Small intestine (tissue), 7 donors: ENCODE measurements around the gene HIRA. TPM values are rescaled to one million over a fixed set of nuclear protein-coding genes. Genes with fewer than 3 reads are reported as not detected.
A peak's percentile ranks its signal among the peaks of the same experiment; 100 is the strongest.
"Not testable (repeated sequence)": the region's sequence is repeated elsewhere in the genome, so short reads cannot be mapped to it uniquely, and the experiment has no call there.

Experiments used
- DNase-seq, 2 donors: peaks; one replicate each; pipeline versions ENCODE4 v3.0.0 to v3.0.0-alpha.2; 2013
- FAIRE-seq: peaks from 2 replicates; lab custom pipeline; 2012; peaks lifted over from hg19 to GRCh38; lab: Jason Lieb, UNC
- H3K27ac ChIP-seq, 3 donors: one replicate each; pipeline ENCODE4 v1.5.1; 2013; ENCODE audit warnings: low read length in 2 of 3, mild to moderate bottlenecking in 2 of 3, control low read depth in 1 of 3, inconsistent platforms in 1 of 3, low read depth in 1 of 3, moderate library complexity in 1 of 3
- H3K27me3 ChIP-seq, 3 donors: one replicate each; pipeline ENCODE4 v1.6.1; 2013; ENCODE audit warnings: low read length in 3 of 3, inconsistent platforms in 1 of 3; ENCODE audit not compliant: control insufficient read depth in 3 of 3, insufficient read depth in 3 of 3
- H3K36me3 ChIP-seq, 3 donors: one replicate each; pipeline ENCODE4 v1.6.1; 2013; ENCODE audit warnings: low read length in 3 of 3, inconsistent platforms in 1 of 3, low read depth in 1 of 3, mild to moderate bottlenecking in 1 of 3, moderate library complexity in 1 of 3; ENCODE audit not compliant: control insufficient read depth in 3 of 3, insufficient read depth in 2 of 3
- H3K4me1 ChIP-seq, 3 donors: one replicate each; pipeline ENCODE4 v1.6.1; 2013; ENCODE audit warnings: low read length in 2 of 3, inconsistent platforms in 1 of 3, low read depth in 1 of 3, mild to moderate bottlenecking in 1 of 3, moderate library complexity in 1 of 3; ENCODE audit not compliant: control insufficient read depth in 3 of 3, insufficient read depth in 2 of 3
- H3K4me3 ChIP-seq, 3 donors: one replicate each; pipeline ENCODE4 v1.5.1; 2013; ENCODE audit warnings: low read length in 3 of 3, control low read depth in 1 of 3, inconsistent platforms in 1 of 3, low read depth in 1 of 3, mild to moderate bottlenecking in 1 of 3, moderate library complexity in 1 of 3
- H3K9me3 ChIP-seq, 2 donors: one replicate each; pipeline ENCODE4 v1.6.1; 2013; ENCODE audit warnings: low read depth in 1 of 2, low read length in 1 of 2; ENCODE audit not compliant: control insufficient read depth in 2 of 2, insufficient read depth in 1 of 2
- WGBS, 3 donors: extraction: QIAGEN DNeasy Blood & Tissue Kit; methylation state at CpG; one replicate each; pipeline ENCODE4 v1.1.7; 2013; 5-methylcytosine and 5-hydroxymethylcytosine counted together
- polyA plus RNA-seq, 4 donors: library from polyadenylated mRNA; stranded (reverse) in 3 of 4; unstranded in 1 of 4; fragments of 200-250 nt in 3 of 4; fragments of 120-200 nt in 1 of 4; gene quantifications; one replicate each; pipeline versions ENCODE4 v1.2.1 to v1.2.3, GENCODE V29; 2013
- donor health status: healthy with polysubstance abuse.
- donor health status: control.
- donor health status: control.
- donor health status: Bipolar disorder and iron deficiency.
- donor health status: healthy.

Gene HIRA
- polyA plus RNA-seq, 4 donors = 15.7 to 29.3 (median 21.3) TPM

GRCh38 chr22:19317865-19318264 is 113.7 kb downstream of the HIRA start:
- H3K4me1 ChIP-seq = no peaks in the 10 kb centered on the region
- no peak overlapping the region for H3K27ac ChIP-seq
- H3K27me3 ChIP-seq = no peaks in the 10 kb centered on the region
- no peak for DNase-seq
- FAIRE-seq = no peak
- H3K4me3 ChIP-seq = no peak overlapping the region
- H3K9me3 ChIP-seq = peaks cover 0 to 31% of the 10 kb centered on the region in 2 donors
- no peaks in the 10 kb centered on the region for H3K36me3 ChIP-seq

- Histone ChIP-seq H3K4me1 (no peaks in the 10 kb centered on the region), H3K4me3 (no peak overlapping the region), H3K36me3 (no peaks in the 10 kb centered on the region), H3K9me3 (no peaks in the 10 kb centered on the region), H3K27me3 (no peaks in the 10 kb centered on the region), H3K27ac (no peak overlapping the region)
- no peak for FAIRE-seq
- no peak for DNase-seq
- 60 to 76% (median 65%) methylated on average over 2 of the region's 2 CpGs for WGBS, 3 donors
These were observed 123.7 kb downstream of the HIRA start for GRCh38 chr22:19307872-19308271.

GRCh38 chr22:19306535-19306934 is 125.0 kb downstream of the HIRA start:
- H3K36me3 ChIP-seq, FAIRE-seq, DNase-seq, H3K27ac ChIP-seq, H3K9me3 ChIP-seq, H3K4me3 ChIP-seq, H3K27me3 ChIP-seq, H3K4me1 ChIP-seq: not testable (repeated sequence)
- WGBS, 3 donors = 86 to 91% (median 90%) methylated on average over 6 of the region's 6 CpGs

- Histone ChIP-seq H3K27ac (no peak overlapping the region), H3K27me3 (no peaks in the 10 kb centered on the region), H3K4me1 (no peaks in the 10 kb centered on the region), H3K9me3 (no peaks in the 10 kb centered on the region), H3K36me3 (no peaks in the 10 kb centered on the region), H3K4me3 (no peak overlapping the region)
- DNase-seq = no peak
- 94 to 97% (median 97%) methylated on average over 5 of the region's 5 CpGs for WGBS, 3 donors
- FAIRE-seq = no peak
These were observed 127.0 kb downstream of the HIRA start for GRCh38 chr22:19304547-19304946.

GRCh38 chr22:19303785-19304184 is 127.7 kb downstream of the HIRA start:
- 62 to 71% (median 63%) methylated on average over 1 of the region's 1 CpG for WGBS, 3 donors
- H3K4me3 ChIP-seq = no peak overlapping the region
- DNase-seq = no peak
- no peaks in the 10 kb centered on the region for H3K9me3 ChIP-seq
- no peak overlapping the region for H3K27ac ChIP-seq
- no peaks in the 10 kb centered on the region for H3K36me3 ChIP-seq
- no peak for FAIRE-seq
- no peaks in the 10 kb centered on the region for H3K27me3 ChIP-seq
- H3K4me1 ChIP-seq = no peaks in the 10 kb centered on the region

- Histone ChIP-seq H3K27ac (no peak overlapping the region), H3K27me3 (peaks cover 0 to 6% (median 0%) of the 10 kb centered on the region in 3 donors), H3K4me1 (peaks cover 0 to 10% (median 0%) of the 10 kb centered on the region in 3 donors), H3K36me3 (no peaks in the 10 kb centered on the region), H3K4me3 (no peak overlapping the region), H3K9me3 (no peaks in the 10 kb centered on the region)
- no peak for DNase-seq
- FAIRE-seq = no peak
These were observed 135.8 kb downstream of the HIRA start for GRCh38 chr22:19295733-19296132.

GRCh38 chr22:19292458-19293230 is 138.9 kb downstream of the HIRA start:
- H3K4me3 ChIP-seq = peak overlapping the region in 2 of 3 donors; percentile 87 to 92
- H3K27ac ChIP-seq = no peak overlapping the region
- FAIRE-seq (no peak), DNase-seq (peak in 1 of 2 donors; percentile 11)
- H3K27me3 ChIP-seq = peaks cover 0 to 17% (median 0%) of the 10 kb centered on the region in 3 donors
- 46 to 75% (median 64%) methylated on average over 23 of the region's 23 CpGs for WGBS, 3 donors
- H3K9me3 ChIP-seq = no peaks in the 10 kb centered on the region
- H3K36me3 ChIP-seq = no peaks in the 10 kb centered on the region
- H3K4me1 ChIP-seq = peaks cover 0 to 10% (median 0%) of the 10 kb centered on the region in 3 donors

- DNase-seq (peak; percentile 67 to 88), FAIRE-seq (no peak)
- H3K27ac ChIP-seq = peak within 1 kb of the TSS in 2 of 3 donors; percentile 45 to 47
- peaks cover 0 to 17% (median 0%) of the 10 kb centered on the region in 3 donors for H3K27me3 ChIP-seq
- 2 to 4% (median 4%) methylated on average over 48 to 70 of the region's 74 CpGs for WGBS, 3 donors
- H3K36me3 ChIP-seq = no peaks in the 10 kb centered on the region
- H3K4me3 ChIP-seq = peak within 1 kb of the TSS; percentile 74 to 92 (median 87)
- peaks cover 0 to 10% (median 0%) of the 10 kb centered on the region in 3 donors for H3K4me1 ChIP-seq
- no peaks in the 10 kb centered on the region for H3K9me3 ChIP-seq
These were observed 139.7 kb downstream of the HIRA start, which contains the start of gene CLTCL1 for GRCh38 chr22:19291580-19292457. CLTCL1 (minus strand) TSS chr22:19291719; CDS start chr22:19291641, 78 bp downstream.
